WTC11 (cell line): ENCODE data around the gene SAMD9L. TPM values are rescaled to one million over a fixed set of nuclear protein-coding genes. Genes with fewer than 3 reads are reported as not detected.

ENCODE experiments used
- ATAC-seq: fragments of 200-7000 bp; cut with Tn5 transposase; 2 replicates; pipeline ENCODE4 v1.10.0; 2021; ENCODE audit warnings: mild to moderate bottlenecking, moderate library complexity
- CTCF ChIA-PET: fragments of 300-600 bp; sonication (Branson Sonifier 250); formaldehyde crosslinking; loops from one replicate; lab custom pipeline; 2021; ENCODE audit warnings: antibody characterized with exemption; lab: Charles Lee
- POLR2A ChIA-PET: fragments of 350-600 bp; sonication (Branson Sonifier 250); formaldehyde crosslinking; loops from one replicate; lab custom pipeline; 2021; ENCODE audit warnings: antibody characterized with exemption; lab: Charles Lee
- DNase-seq: peaks from one replicate; pipeline ENCODE4 v3.0.0; 2021; ENCODE audit warnings: low spot score
- H3K27ac Mint-ChIP-seq: 2 replicates; pipeline ENCODE4 v1.8.0; 2021; ENCODE audit warnings: mixed read lengths
- H3K27me3 Mint-ChIP-seq: 2 replicates; pipeline ENCODE4 v1.8.0; 2021; ENCODE audit warnings: low read depth, mild to moderate bottlenecking, moderate library complexity, mixed read lengths
- H3K36me3 Mint-ChIP-seq: 2 replicates; pipeline ENCODE4 v1.8.0; 2021; ENCODE audit warnings: mixed read lengths
- H3K4me1 Mint-ChIP-seq: 2 replicates; pipeline ENCODE4 v1.8.0; 2022; ENCODE audit warnings: mixed read lengths
- H3K4me3 Mint-ChIP-seq: 2 replicates; pipeline ENCODE4 v1.8.0; 2021; ENCODE audit warnings: mild to moderate bottlenecking, moderate library complexity, mixed read lengths
- H3K9me3 Mint-ChIP-seq: 2 replicates; pipeline ENCODE4 v1.8.0; 2021; ENCODE audit warnings: mixed read lengths
- CREM ChIP-seq: sonication (generic); formaldehyde crosslinking; IDR thresholded peaks from 2 replicates; pipeline ENCODE4 v1.8.1; 2022; ENCODE audit warnings: mild to moderate bottlenecking, missing genetic modification reagents, moderate library complexity
- ELF4 ChIP-seq: sonication (generic); formaldehyde crosslinking; IDR thresholded peaks from 2 replicates; pipeline ENCODE4 v1.8.1; 2022; ENCODE audit warnings: low read depth, mild to moderate bottlenecking, moderate library complexity, missing genetic modification reagents
- ETV6 ChIP-seq: sonication (generic); formaldehyde crosslinking; IDR thresholded peaks from 2 replicates; pipeline ENCODE4 v1.8.1; 2022; ENCODE audit warnings: mild to moderate bottlenecking, missing genetic modification reagents
- FOXJ3 ChIP-seq: sonication (generic); formaldehyde crosslinking; IDR thresholded peaks from 2 replicates; pipeline ENCODE4 v1.9.0; 2021; ENCODE audit warnings: missing genetic modification reagents, mild to moderate bottlenecking, borderline replicate concordance
- FOXP1 ChIP-seq: sonication (generic); formaldehyde crosslinking; IDR thresholded peaks from 2 replicates; pipeline ENCODE4 v1.8.0; 2022; ENCODE audit warnings: missing genetic modification reagents, mild to moderate bottlenecking, moderate library complexity, borderline replicate concordance
- GTF2I ChIP-seq: fragments of 250-450 bp; sonication (Bioruptor Pico); conservative IDR thresholded peaks from 2 replicates; pipeline ENCODE4 v1.4.0; 2021; ENCODE audit warnings: mild to moderate bottlenecking
- NR3C1 ChIP-seq: sonication (generic); formaldehyde crosslinking; conservative IDR thresholded peaks from 2 replicates; pipeline ENCODE4 v1.8.1; 2023; ENCODE audit warnings: low read depth, mild to moderate bottlenecking, missing genetic modification reagents
- SOX15 ChIP-seq: fragments of 250-450 bp; sonication (Bioruptor Pico); IDR thresholded peaks from 2 replicates; pipeline ENCODE4 v1.9.0; 2021; ENCODE audit warnings: mild to moderate bottlenecking
- ZNF232 ChIP-seq: sonication (generic); formaldehyde crosslinking; IDR thresholded peaks from 2 replicates; pipeline ENCODE4 v1.8.0; 2022; ENCODE audit warnings: mild to moderate bottlenecking, missing genetic modification reagents
- ZNF671 ChIP-seq: fragments of 250-450 bp; sonication (Bioruptor Pico); IDR thresholded peaks from 2 replicates; pipeline ENCODE4 v1.8.0; 2021; ENCODE audit warnings: mild to moderate bottlenecking
- total RNA-seq: library from RNA; stranded (reverse); gene quantifications from 3 replicates; pipeline ENCODE4 v1.2.3, GENCODE V29; 2021
- TF ChIP-seq, protein P1 (sequence below): sonication (generic); formaldehyde crosslinking; IDR thresholded peaks from 2 replicates; pipeline ENCODE4 v1.8.1; 2022; ENCODE audit warnings: mild to moderate bottlenecking, missing genetic modification reagents, moderate library complexity, borderline replicate concordance
- TF ChIP-seq, protein P2 (sequence below): sonication (generic); formaldehyde crosslinking; conservative IDR thresholded peaks from 2 replicates; pipeline ENCODE4 v1.8.1; 2023; ENCODE audit warnings: mild to moderate bottlenecking, low read depth, missing genetic modification reagents, moderate library complexity
- TF ChIP-seq, protein P3 (sequence below): sonication (generic); formaldehyde crosslinking; IDR thresholded peaks from 2 replicates; pipeline ENCODE4 v1.8.0; 2023; ENCODE audit warnings: missing genetic modification reagents, mild to moderate bottlenecking, borderline replicate concordance
- TF ChIP-seq, protein P4 (sequence below): sonication (generic); formaldehyde crosslinking; IDR thresholded peaks from 2 replicates; pipeline ENCODE4 v1.8.0; 2022; ENCODE audit warnings: mild to moderate bottlenecking, missing genetic modification reagents
- TF ChIP-seq, protein P5 (sequence below): sonication (generic); formaldehyde crosslinking; IDR thresholded peaks from 2 replicates; pipeline ENCODE4 v1.8.0; 2022; ENCODE audit warnings: missing genetic modification reagents

The SAMD9L gene
- total RNA-seq, 1 experiment from 2014 or later = 0.15 TPM

DNA sequence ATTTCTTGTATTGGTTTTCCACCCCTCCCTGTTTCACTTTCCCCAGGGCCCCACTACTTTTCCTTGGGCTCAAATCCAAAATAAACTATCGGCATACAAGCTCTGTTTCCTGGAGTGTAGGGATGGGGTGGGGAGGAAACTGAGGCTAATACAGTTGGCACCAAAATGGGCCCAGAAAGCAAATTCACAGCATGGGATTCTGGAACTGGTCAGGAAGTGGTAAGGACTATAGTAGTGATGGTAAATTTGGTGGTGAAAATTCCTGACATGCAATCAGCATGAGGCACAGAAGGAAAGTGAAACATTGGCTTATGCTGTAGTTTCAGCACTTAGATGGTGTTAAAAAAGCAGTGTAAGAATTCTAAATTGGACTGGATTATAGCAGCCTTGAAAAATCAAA, 8.7 kb upstream of the SAMD9L start (continued):
- TF ChIP-seq, protein P1, sequence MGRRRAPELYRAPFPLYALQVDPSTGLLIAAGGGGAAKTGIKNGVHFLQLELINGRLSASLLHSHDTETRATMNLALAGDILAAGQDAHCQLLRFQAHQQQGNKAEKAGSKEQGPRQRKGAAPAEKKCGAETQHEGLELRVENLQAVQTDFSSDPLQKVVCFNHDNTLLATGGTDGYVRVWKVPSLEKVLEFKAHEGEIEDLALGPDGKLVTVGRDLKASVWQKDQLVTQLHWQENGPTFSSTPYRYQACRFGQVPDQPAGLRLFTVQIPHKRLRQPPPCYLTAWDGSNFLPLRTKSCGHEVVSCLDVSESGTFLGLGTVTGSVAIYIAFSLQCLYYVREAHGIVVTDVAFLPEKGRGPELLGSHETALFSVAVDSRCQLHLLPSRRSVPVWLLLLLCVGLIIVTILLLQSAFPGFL (CRISPR knock-in tag) = no peak
- TF ChIP-seq, protein P2, sequence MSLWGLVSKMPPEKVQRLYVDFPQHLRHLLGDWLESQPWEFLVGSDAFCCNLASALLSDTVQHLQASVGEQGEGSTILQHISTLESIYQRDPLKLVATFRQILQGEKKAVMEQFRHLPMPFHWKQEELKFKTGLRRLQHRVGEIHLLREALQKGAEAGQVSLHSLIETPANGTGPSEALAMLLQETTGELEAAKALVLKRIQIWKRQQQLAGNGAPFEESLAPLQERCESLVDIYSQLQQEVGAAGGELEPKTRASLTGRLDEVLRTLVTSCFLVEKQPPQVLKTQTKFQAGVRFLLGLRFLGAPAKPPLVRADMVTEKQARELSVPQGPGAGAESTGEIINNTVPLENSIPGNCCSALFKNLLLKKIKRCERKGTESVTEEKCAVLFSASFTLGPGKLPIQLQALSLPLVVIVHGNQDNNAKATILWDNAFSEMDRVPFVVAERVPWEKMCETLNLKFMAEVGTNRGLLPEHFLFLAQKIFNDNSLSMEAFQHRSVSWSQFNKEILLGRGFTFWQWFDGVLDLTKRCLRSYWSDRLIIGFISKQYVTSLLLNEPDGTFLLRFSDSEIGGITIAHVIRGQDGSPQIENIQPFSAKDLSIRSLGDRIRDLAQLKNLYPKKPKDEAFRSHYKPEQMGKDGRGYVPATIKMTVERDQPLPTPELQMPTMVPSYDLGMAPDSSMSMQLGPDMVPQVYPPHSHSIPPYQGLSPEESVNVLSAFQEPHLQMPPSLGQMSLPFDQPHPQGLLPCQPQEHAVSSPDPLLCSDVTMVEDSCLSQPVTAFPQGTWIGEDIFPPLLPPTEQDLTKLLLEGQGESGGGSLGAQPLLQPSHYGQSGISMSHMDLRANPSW = no peak
- TF ChIP-seq ZNF671 (no peak), CREM (no peak), ELF4 (CRISPR knock-in tag) (no peak)

DNA sequence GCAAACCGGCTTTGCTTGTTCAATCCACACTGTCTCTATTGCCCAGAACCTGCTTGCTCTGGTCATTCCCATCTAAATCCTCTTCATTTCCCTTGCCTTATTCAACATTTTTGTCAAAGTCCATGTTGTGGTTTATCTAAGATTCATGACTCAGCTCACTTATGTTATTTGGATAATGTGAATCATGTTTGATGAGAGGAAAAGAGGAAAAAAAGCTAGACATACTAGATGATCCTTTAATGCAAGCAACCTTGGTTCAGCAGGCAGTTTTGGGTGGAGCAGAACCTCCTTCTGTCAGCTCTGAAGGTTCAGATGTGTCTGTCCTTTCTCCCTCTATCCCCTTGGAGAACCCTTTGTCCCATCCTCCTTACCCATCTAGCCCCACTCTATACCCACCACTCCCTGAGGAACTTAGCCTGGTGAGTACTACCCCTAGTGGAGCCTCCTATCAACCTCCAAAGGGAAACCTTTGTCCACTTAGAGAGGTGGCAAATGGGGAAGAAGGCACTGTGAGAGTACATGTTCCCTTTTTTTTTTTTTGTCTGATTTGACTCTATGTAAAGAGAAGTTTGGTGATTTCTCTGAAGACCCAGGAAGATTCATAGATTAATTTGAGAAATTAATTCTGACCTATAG, 2.1 kb upstream of the SAMD9L start:
- no peaks in the 10 kb centered on the region; the same call in 1 of the 2 replicates for H3K27me3 Mint-ChIP-seq

DNA sequence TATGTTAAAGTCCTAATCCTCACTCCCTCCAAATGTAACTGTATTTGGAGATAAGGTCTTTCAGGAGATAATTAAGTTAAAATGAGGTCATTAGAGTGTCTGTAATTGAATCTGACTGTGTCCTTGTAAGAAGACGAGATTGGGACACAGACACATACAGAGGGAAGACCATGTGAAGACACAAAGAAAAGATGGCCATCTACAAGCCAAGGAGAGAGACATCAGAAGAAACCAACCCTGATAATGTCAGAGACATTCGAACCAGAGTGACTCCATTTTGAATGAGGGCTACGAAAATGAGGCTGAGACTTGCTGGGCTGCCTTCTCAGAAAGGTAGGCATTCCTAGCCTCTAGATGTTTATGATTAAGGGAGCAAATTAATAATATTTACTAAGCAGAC, 542 bp upstream of the SAMD9L start:
- Mint-ChIP-seq H3K4me3 (no peak overlapping the region), H3K27ac (no peak overlapping the region), H3K36me3 (no peaks in the 10 kb centered on the region), H3K4me1 (peaks cover 7% of the 10 kb centered on the region; the same call in 1 of the 2 replicates), H3K9me3 (no peaks in the 10 kb centered on the region), H3K27me3 (no peaks in the 10 kb centered on the region; the same call in 1 of the 2 replicates)
- TF ChIP-seq, protein P3, sequence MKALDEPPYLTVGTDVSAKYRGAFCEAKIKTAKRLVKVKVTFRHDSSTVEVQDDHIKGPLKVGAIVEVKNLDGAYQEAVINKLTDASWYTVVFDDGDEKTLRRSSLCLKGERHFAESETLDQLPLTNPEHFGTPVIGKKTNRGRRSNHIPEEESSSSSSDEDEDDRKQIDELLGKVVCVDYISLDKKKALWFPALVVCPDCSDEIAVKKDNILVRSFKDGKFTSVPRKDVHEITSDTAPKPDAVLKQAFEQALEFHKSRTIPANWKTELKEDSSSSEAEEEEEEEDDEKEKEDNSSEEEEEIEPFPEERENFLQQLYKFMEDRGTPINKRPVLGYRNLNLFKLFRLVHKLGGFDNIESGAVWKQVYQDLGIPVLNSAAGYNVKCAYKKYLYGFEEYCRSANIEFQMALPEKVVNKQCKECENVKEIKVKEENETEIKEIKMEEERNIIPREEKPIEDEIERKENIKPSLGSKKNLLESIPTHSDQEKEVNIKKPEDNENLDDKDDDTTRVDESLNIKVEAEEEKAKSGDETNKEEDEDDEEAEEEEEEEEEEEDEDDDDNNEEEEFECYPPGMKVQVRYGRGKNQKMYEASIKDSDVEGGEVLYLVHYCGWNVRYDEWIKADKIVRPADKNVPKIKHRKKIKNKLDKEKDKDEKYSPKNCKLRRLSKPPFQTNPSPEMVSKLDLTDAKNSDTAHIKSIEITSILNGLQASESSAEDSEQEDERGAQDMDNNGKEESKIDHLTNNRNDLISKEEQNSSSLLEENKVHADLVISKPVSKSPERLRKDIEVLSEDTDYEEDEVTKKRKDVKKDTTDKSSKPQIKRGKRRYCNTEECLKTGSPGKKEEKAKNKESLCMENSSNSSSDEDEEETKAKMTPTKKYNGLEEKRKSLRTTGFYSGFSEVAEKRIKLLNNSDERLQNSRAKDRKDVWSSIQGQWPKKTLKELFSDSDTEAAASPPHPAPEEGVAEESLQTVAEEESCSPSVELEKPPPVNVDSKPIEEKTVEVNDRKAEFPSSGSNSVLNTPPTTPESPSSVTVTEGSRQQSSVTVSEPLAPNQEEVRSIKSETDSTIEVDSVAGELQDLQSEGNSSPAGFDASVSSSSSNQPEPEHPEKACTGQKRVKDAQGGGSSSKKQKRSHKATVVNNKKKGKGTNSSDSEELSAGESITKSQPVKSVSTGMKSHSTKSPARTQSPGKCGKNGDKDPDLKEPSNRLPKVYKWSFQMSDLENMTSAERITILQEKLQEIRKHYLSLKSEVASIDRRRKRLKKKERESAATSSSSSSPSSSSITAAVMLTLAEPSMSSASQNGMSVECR (CRISPR knock-in tag) = no peak
- TF ChIP-seq NR3C1 (CRISPR knock-in tag) = no peak
- no peak for ATAC-seq
- DNase-seq = no peak
- CTCF ChIA-PET = no interaction called here
- POLR2A ChIA-PET = no interaction called here

More for the DNA sequence above, 2.1 kb upstream of the SAMD9L start:
- Mint-ChIP-seq H3K36me3 (no peaks in the 10 kb centered on the region), H3K9me3 (no peaks in the 10 kb centered on the region), H3K4me1 (peaks cover 7% of the 10 kb centered on the region; the same call in 1 of the 2 replicates), H3K4me3 (no peak overlapping the region), H3K27ac (no peak overlapping the region)
- ChIA-PET CTCF (no interaction called here), POLR2A (no interaction called here)
- no peak for TF ChIP-seq GTF2I (CRISPR knock-in tag)
- TF ChIP-seq, protein P4, sequence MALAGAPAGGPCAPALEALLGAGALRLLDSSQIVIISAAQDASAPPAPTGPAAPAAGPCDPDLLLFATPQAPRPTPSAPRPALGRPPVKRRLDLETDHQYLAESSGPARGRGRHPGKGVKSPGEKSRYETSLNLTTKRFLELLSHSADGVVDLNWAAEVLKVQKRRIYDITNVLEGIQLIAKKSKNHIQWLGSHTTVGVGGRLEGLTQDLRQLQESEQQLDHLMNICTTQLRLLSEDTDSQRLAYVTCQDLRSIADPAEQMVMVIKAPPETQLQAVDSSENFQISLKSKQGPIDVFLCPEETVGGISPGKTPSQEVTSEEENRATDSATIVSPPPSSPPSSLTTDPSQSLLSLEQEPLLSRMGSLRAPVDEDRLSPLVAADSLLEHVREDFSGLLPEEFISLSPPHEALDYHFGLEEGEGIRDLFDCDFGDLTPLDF (CRISPR knock-in tag) = no peak
- ATAC-seq (no peak), DNase-seq (no peak)

DNA sequence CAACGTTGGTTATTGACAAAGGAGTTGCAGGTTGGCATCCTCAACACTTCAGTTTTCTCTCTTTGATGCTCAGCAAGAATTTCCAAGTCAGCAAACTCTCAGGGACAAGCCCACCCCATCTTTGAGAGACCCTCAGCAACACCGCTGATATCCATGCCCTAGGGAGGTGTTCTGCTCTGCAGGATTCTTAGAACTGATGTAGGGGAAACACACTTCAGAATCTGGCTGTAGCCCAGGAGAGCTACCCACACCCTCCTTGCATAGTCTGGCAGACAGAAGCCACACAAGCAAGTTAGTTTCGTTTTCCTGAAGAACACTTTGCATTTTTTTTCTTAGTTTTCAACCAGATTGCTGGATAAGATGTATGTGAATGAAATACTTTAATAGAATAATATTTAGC, 822 bp downstream of the SAMD9L start:
- Mint-ChIP-seq H3K4me3 (no peak overlapping the region), H3K27ac (no peak overlapping the region), H3K27me3 (no peaks in the 10 kb centered on the region; the same call in 1 of the 2 replicates), H3K36me3 (no peaks in the 10 kb centered on the region), H3K4me1 (peaks cover 7% of the 10 kb centered on the region; the same call in 1 of the 2 replicates), H3K9me3 (no peaks in the 10 kb centered on the region)
- ATAC-seq (peak; percentile 36), DNase-seq (no peak)
- POLR2A ChIA-PET = no interaction called here
- CTCF ChIA-PET = no interaction called here
- TF ChIP-seq SOX15 (CRISPR knock-in tag) = no peak
- no peak for TF ChIP-seq FOXP1
- no peak for TF ChIP-seq FOXJ3
- no peak for TF ChIP-seq ZNF232 (CRISPR knock-in tag)
- TF ChIP-seq, protein P5, sequence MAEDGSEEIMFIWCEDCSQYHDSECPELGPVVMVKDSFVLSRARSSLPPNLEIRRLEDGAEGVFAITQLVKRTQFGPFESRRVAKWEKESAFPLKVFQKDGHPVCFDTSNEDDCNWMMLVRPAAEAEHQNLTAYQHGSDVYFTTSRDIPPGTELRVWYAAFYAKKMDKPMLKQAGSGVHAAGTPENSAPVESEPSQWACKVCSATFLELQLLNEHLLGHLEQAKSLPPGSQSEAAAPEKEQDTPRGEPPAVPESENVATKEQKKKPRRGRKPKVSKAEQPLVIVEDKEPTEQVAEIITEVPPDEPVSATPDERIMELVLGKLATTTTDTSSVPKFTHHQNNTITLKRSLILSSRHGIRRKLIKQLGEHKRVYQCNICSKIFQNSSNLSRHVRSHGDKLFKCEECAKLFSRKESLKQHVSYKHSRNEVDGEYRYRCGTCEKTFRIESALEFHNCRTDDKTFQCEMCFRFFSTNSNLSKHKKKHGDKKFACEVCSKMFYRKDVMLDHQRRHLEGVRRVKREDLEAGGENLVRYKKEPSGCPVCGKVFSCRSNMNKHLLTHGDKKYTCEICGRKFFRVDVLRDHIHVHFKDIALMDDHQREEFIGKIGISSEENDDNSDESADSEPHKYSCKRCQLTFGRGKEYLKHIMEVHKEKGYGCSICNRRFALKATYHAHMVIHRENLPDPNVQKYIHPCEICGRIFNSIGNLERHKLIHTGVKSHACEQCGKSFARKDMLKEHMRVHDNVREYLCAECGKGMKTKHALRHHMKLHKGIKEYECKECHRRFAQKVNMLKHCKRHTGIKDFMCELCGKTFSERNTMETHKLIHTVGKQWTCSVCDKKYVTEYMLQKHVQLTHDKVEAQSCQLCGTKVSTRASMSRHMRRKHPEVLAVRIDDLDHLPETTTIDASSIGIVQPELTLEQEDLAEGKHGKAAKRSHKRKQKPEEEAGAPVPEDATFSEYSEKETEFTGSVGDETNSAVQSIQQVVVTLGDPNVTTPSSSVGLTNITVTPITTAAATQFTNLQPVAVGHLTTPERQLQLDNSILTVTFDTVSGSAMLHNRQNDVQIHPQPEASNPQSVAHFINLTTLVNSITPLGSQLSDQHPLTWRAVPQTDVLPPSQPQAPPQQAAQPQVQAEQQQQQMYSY (CRISPR knock-in tag) = no peak
- no peak for TF ChIP-seq ETV6 (CRISPR knock-in tag)
